ENCODE results near the gene VSIR.

DNA sequence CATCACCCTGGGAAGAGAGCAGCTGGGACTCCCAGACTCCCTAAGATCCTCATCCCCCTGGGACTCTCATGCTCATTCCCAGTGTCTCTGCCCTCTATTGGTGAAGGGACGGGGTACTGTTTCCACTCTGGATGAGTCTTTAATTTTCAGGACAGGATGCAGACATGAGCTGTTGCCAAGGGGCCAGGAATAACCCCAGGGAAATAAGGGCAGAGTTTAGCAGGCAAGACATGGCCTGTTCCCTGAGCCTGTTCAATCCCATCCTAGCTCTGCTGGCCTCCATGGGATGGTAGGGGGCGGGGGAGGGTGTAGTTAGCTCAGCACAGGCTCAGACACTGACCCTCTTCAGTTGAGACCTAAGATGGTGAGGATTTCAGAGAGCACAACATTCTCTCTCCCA is 67.7 kb downstream of the VSIR start:
- TF ChIP-seq, protein P1, sequence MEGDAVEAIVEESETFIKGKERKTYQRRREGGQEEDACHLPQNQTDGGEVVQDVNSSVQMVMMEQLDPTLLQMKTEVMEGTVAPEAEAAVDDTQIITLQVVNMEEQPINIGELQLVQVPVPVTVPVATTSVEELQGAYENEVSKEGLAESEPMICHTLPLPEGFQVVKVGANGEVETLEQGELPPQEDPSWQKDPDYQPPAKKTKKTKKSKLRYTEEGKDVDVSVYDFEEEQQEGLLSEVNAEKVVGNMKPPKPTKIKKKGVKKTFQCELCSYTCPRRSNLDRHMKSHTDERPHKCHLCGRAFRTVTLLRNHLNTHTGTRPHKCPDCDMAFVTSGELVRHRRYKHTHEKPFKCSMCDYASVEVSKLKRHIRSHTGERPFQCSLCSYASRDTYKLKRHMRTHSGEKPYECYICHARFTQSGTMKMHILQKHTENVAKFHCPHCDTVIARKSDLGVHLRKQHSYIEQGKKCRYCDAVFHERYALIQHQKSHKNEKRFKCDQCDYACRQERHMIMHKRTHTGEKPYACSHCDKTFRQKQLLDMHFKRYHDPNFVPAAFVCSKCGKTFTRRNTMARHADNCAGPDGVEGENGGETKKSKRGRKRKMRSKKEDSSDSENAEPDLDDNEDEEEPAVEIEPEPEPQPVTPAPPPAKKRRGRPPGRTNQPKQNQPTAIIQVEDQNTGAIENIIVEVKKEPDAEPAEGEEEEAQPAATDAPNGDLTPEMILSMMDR (conservative IDR thresholded peaks at IDR 0.05) = no peak
- TF ChIP-seq EZH2 (IDR thresholded peaks at IDR 0.05; ENCODE audit: low read depth) = no peak

Data from PC-9 (cell line).